ENCODE data around the gene PCSK4.

- no peak for TF ChIP-seq CTCF (IDR thresholded peaks at IDR 0.05)
- no peak for TF ChIP-seq POLR2AphosphoS5 (IDR thresholded peaks at IDR 0.05)
- TF ChIP-seq POLR2A (IDR thresholded peaks at IDR 0.05) = no peak
- TF ChIP-seq EP300 (IDR thresholded peaks at IDR 0.05; ENCODE audit: low read depth) = no peak
These were observed 55.5 kb downstream of the PCSK4 start for GRCh38 chr19:1434577-1435060.

Measured in transverse colon (tissue), 4 donors.